WTC11 (cell line): ENCODE measurements around the gene RPN1.

Experiments
- CTCF ChIP-seq: fragments of 200-600 bp; IDR thresholded peaks from 2 replicates; pipeline ENCODE4 v1.8.0; 2022; ENCODE audit warnings: antibody characterized with exemption
- E2F4 ChIP-seq: sonication (generic); formaldehyde crosslinking; IDR thresholded peaks from 2 replicates; pipeline ENCODE4 v1.8.1; 2022; ENCODE audit warnings: low read depth, mild to moderate bottlenecking, moderate library complexity, missing genetic modification reagents, borderline replicate concordance
- FOXP1 ChIP-seq: sonication (generic); formaldehyde crosslinking; IDR thresholded peaks from 2 replicates; pipeline ENCODE4 v1.8.0; 2022; ENCODE audit warnings: missing genetic modification reagents, mild to moderate bottlenecking, moderate library complexity, borderline replicate concordance
- MAX ChIP-seq: sonication (generic); formaldehyde crosslinking; IDR thresholded peaks from 2 replicates; pipeline ENCODE4 v1.8.0; 2022; ENCODE audit warnings: mild to moderate bottlenecking, missing genetic modification reagents
- TF ChIP-seq, protein P1 (sequence below): fragments of 250-450 bp; sonication (Bioruptor Pico); IDR thresholded peaks from 2 replicates; pipeline ENCODE4 v2.1.2; 2022; ENCODE audit warnings: mild to moderate bottlenecking, moderate library complexity

DNA sequence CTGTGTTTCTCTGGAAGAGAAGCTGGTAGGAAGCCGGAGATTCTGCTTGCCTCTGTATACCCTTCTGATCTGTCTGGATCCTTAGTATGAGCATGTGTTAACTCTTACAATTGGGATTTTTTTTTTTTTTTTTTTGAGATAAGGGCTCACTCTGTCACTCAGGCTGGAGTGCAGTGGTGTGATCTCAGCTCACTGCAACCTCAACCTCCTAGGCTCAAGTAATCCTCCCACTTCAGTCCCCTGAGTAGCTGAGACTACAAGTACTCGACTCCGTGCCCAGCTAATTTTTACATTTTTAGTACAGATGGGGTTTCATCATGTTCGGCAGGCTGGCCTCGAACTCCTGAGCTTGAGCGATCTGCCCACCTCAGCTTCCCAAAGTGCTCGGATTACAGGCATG lies 44.5 kb downstream of the RPN1 start:
- TF ChIP-seq E2F4 (no peak), CTCF (no peak), FOXP1 (no peak), MAX (CRISPR knock-in tag) (no peak)
- TF ChIP-seq, protein P1, sequence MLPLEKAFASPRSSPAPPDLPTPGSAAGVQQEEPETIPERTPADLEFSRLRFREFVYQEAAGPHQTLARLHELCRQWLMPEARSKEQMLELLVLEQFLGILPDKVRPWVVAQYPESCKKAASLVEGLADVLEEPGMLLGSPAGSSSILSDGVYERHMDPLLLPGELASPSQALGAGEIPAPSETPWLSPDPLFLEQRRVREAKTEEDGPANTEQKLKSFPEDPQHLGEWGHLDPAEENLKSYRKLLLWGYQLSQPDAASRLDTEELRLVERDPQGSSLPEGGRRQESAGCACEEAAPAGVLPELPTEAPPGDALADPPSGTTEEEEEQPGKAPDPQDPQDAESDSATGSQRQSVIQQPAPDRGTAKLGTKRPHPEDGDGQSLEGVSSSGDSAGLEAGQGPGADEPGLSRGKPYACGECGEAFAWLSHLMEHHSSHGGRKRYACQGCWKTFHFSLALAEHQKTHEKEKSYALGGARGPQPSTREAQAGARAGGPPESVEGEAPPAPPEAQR, result no peak
